Neuronal stem cell (in vitro differentiated cells): ENCODE data around the gene ZNF438.

Source experiments
- DNase-seq: peaks from one replicate; pipeline ENCODE4 v3.0.0-alpha.2; 2013; ENCODE audit warnings: low spot score
- H2AFZ ChIP-seq: one replicate; pipeline ENCODE4 v1.6.1; 2013; ENCODE audit warnings: mild to moderate bottlenecking, low read length, inconsistent platforms
- H2AK5ac ChIP-seq: 2 replicates; pipeline ENCODE4 v1.6.1; 2013; ENCODE audit warnings: low read depth, mild to moderate bottlenecking, inconsistent platforms, low read length, moderate library complexity, mixed read lengths
- H2BK120ac ChIP-seq: 2 replicates; pipeline ENCODE4 v1.6.1; 2013; ENCODE audit warnings: low read depth, mild to moderate bottlenecking, inconsistent platforms, low read length, moderate library complexity, mixed read lengths
- H2BK12ac ChIP-seq: one replicate; pipeline ENCODE4 v1.6.1; 2013; ENCODE audit warnings: low read length, inconsistent platforms
- H2BK15ac ChIP-seq: 2 replicates; pipeline ENCODE4 v1.6.1; 2013; ENCODE audit warnings: mild to moderate bottlenecking, low read length, inconsistent platforms, mixed read lengths
- H2BK5ac ChIP-seq: one replicate; pipeline ENCODE4 v1.6.1; 2013; ENCODE audit warnings: inconsistent platforms, mild to moderate bottlenecking, low read length, moderate library complexity
- H3K14ac ChIP-seq: one replicate; pipeline ENCODE4 v1.6.1; 2013; ENCODE audit warnings: low read length, inconsistent platforms
- H3K18ac ChIP-seq: 2 replicates; pipeline ENCODE4 v1.6.1; 2013; ENCODE audit warnings: low read length, inconsistent platforms
- H3K23ac ChIP-seq: 2 replicates; pipeline ENCODE4 v1.6.1; 2013; ENCODE audit warnings: low read depth, mild to moderate bottlenecking, mixed read lengths, low read length, inconsistent platforms; ENCODE audit not compliant: poor library complexity
- H3K27ac ChIP-seq: replicated peaks from 3 replicates; pipeline ENCODE4 v1.5.1; 2013; ENCODE audit warnings: low read length, inconsistent platforms
- H3K27me3 ChIP-seq, 3 experiments: 2 replicates each; pipeline ENCODE4 v1.6.1; 2013; ENCODE audit warnings: low read length in 3 of 3, mild to moderate bottlenecking in 2 of 3, inconsistent platforms in 1 of 3, low read depth in 1 of 3, mixed read lengths in 1 of 3, moderate library complexity in 1 of 3; ENCODE audit not compliant: control insufficient read depth in 3 of 3, insufficient read depth in 3 of 3
- H3K36me3 ChIP-seq, 2 donors: replicated peaks in 1 of 2; 2 replicates each; pipeline ENCODE4 v1.6.1; 2013; ENCODE audit warnings: low read length in 2 of 2; ENCODE audit not compliant: control insufficient read depth in 2 of 2, insufficient read depth in 2 of 2
- H3K4ac ChIP-seq: 2 replicates; pipeline ENCODE4 v1.6.1; 2013; ENCODE audit warnings: inconsistent platforms, mild to moderate bottlenecking, low read length, moderate library complexity
- H3K4me1 ChIP-seq, 2 donors: 1 replicate in 1 of 2; 2 replicates in 1 of 2; pipeline ENCODE4 v1.6.1; 2013; ENCODE audit warnings: low read length in 2 of 2, low read depth in 1 of 2; ENCODE audit not compliant: control insufficient read depth in 2 of 2, insufficient read depth in 1 of 2
- H3K4me2 ChIP-seq: one replicate; pipeline ENCODE4 v1.6.1; 2013; ENCODE audit warnings: mild to moderate bottlenecking, low read length, inconsistent platforms; ENCODE audit not compliant: insufficient read depth, poor library complexity, severe bottlenecking
- H3K4me3 ChIP-seq, 2 donors: 2 replicates each; pipeline ENCODE4 v1.5.1; 2013; ENCODE audit warnings: low read length in 2 of 2, mild to moderate bottlenecking in 2 of 2, inconsistent platforms in 1 of 2, moderate library complexity in 1 of 2
- H3K79me1 ChIP-seq: one replicate; pipeline ENCODE4 v1.6.1; 2013; ENCODE audit warnings: low read depth, mild to moderate bottlenecking, inconsistent platforms, low read length, moderate library complexity
- H3K9ac ChIP-seq: one replicate; pipeline ENCODE4 v1.6.1; 2013; ENCODE audit warnings: mild to moderate bottlenecking, low read depth, low read length, inconsistent platforms; ENCODE audit not compliant: poor library complexity
- H3K9me3 ChIP-seq, 2 donors: replicated peaks in 1 of 2; 2 replicates each; pipeline versions ENCODE3 to v1.6.1; 2013; ENCODE audit warnings: low read length in 2 of 2, mild to moderate bottlenecking in 2 of 2, inconsistent platforms in 1 of 2, low read depth in 1 of 2, mixed read lengths in 1 of 2, moderate library complexity in 1 of 2; ENCODE audit not compliant: control insufficient read depth in 2 of 2, insufficient read depth in 1 of 2
- H4K8ac ChIP-seq: one replicate; pipeline ENCODE4 v1.6.1; 2013; ENCODE audit warnings: low read depth, mild to moderate bottlenecking, inconsistent platforms, low read length, moderate library complexity
- H4K91ac ChIP-seq: one replicate; pipeline ENCODE4 v1.6.1; 2013; ENCODE audit warnings: low read length, low read depth, mild to moderate bottlenecking, inconsistent platforms; ENCODE audit not compliant: poor library complexity
- WGBS, 2 donors: extraction: QIAGEN DNeasy Blood & Tissue Kit; methylation state at CpG; one replicate each; pipeline ENCODE4 v1.1.7; 2013; ENCODE audit warnings: missing lambda C conversion rate in 2 of 2, mixed read lengths in 1 of 2; ENCODE audit not compliant: insufficient read length in 2 of 2, insufficient replicate concordance in 1 of 2; ENCODE audit errors: extremely low coverage in 2 of 2; 5-methylcytosine and 5-hydroxymethylcytosine counted together

The ZNF438 gene

DNA sequence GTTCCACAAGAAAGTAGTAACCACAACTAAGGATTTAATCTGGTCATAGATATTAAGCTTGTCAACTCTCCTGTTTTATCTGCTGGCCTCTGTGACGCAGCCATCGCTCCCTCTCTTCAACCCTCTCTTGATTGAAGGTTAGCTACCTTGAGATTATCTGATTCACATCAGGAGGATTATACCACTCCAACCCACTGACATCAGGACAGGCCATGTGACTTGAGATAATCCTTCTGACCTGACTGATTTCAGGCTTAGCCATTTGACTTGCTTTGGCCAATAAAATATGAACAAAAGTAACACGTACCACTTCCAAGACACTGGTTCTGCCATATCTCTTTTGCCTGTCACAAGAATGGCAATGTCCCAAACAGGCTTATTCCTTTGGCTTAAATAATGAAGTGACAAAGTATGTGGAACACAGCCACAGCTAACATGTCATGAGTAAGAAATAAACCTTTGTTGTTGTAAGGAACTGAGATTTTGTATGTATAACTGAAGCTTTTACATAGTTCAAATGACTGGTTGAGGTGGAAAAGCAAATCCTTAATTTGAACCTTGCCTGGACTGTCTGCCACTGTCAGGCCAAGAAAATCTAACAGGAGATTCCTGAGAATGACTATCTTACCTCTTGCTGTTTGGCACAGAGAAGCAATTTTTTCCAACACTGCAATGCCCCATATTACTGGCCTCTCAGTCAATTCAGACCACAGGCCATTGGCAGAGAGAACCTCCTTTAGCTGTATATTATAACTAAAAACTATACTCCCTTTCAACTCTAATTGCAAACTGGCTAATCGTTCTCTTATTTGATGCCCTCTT is 13.9 kb downstream of the ZNF438 start:
- no peak overlapping the region for H3K14ac ChIP-seq
- H3K36me3 ChIP-seq, result no peaks in the 10 kb centered on the region
- no peak overlapping the region for H3K23ac ChIP-seq
- no peak overlapping the region for H4K91ac ChIP-seq
- no peak overlapping the region for H2BK5ac ChIP-seq
- no peak overlapping the region for H3K18ac ChIP-seq
- H2BK12ac ChIP-seq, result no peak overlapping the region
- H3K4me2 ChIP-seq, result no peak overlapping the region
- H3K9me3 ChIP-seq, result no peaks in the 10 kb centered on the region
- H3K4ac ChIP-seq, result no peak overlapping the region
- H3K4me3 ChIP-seq, result no peak overlapping the region
- no CpG with 5 or more reads among the region's 4 CpGs for WGBS, 2 donors
- no peak for DNase-seq
- H3K27ac ChIP-seq, result no peak overlapping the region
- H3K9ac ChIP-seq, result no peak overlapping the region
- no peaks in the 10 kb centered on the region for H3K79me1 ChIP-seq
- no peak overlapping the region for H2AFZ ChIP-seq
- H2AK5ac ChIP-seq, result no peak overlapping the region
- peaks cover 2 to 5% of the 10 kb centered on the region in 2 donors for H3K4me1 ChIP-seq
- H3K27me3 ChIP-seq, result no peaks in the 10 kb centered on the region
- no peak overlapping the region for H2BK120ac ChIP-seq
- no peak overlapping the region for H4K8ac ChIP-seq
- no peak overlapping the region for H2BK15ac ChIP-seq

DNA sequence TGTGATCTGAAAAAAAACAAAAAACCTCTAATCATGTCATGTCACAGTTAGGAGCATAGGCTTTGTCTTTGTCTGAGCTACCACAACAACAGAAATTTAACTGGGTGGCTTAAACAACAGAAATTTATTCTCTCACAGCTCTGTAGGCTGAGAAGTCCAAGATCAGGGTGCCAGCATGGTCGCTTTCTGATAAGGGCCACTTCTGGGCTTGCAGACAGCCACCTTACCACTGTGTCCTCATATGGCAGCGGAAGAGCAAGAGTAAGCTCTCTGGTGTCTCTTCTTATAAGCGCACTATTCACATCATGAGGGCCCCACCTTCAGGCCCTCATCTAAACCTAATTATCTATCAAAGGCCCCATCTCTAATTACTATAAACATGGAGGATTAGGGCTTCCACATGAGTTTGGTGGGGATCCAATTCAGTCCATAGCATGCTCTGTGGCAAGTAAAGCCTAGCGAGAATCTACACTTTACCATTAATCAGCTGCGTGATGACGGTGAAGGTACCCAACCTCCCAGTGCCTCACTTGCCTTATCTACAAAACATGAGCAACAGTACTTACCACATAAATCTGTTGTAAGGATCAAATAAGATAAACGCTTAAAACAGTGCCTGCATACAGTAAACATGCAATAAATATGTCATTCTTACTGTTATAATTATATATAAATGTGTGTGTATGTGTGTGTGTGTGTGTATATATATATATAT is 17.3 kb downstream of the ZNF438 start:
- Histone ChIP-seq H3K9me3 (no peaks in the 10 kb centered on the region), H3K9ac (no peak overlapping the region), H3K14ac (no peak overlapping the region), H4K8ac (no peak overlapping the region), H3K27me3 (no peaks in the 10 kb centered on the region), H3K4me2 (no peak overlapping the region), H4K91ac (no peak overlapping the region), H2AFZ (no peak overlapping the region), H3K79me1 (no peaks in the 10 kb centered on the region), H3K4me1 (peaks cover 2 to 5% of the 10 kb centered on the region in 2 donors), H3K4me3 (no peak overlapping the region), H3K36me3 (no peaks in the 10 kb centered on the region), H3K23ac (no peak overlapping the region), H3K4ac (no peak overlapping the region), H2BK5ac (no peak overlapping the region), H2AK5ac (no peak overlapping the region), H2BK120ac (no peak overlapping the region), H2BK15ac (no peak overlapping the region), H2BK12ac (no peak overlapping the region), H3K27ac (no peak overlapping the region), H3K18ac (no peak overlapping the region)
- no peak for DNase-seq
- WGBS, 2 donors, result no CpG with 5 or more reads among the region's 7 CpGs

DNA sequence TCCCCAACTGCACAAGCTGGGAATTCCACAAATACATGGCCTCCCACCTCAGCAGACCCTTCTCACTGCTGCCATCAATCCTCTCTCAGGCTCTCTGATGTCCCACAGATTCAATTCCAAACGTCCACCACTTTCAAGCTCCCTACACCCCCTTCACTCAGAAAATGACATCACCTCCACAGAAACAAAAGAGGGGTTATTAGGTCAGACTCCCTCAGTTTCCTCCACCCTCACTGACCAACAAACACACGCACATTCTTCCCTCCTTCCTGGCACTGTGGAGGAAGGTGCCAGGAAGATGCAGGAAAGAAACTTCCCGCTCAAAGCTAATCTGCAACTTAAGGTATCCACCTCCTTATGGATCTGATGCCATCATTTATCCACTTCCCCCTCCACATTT is 18.3 kb downstream of the ZNF438 start:
- Histone ChIP-seq H3K4me1 (peaks cover 0 to 5% of the 10 kb centered on the region in 2 donors), H3K27me3 (no peaks in the 10 kb centered on the region), H2AFZ (no peak overlapping the region), H4K8ac (no peak overlapping the region), H2BK15ac (no peak overlapping the region), H3K79me1 (no peaks in the 10 kb centered on the region), H2BK5ac (no peak overlapping the region), H3K14ac (no peak overlapping the region), H3K23ac (no peak overlapping the region), H3K36me3 (no peaks in the 10 kb centered on the region), H3K18ac (no peak overlapping the region), H4K91ac (no peak overlapping the region), H2AK5ac (no peak overlapping the region), H3K4me3 (no peak overlapping the region), H3K9ac (no peak overlapping the region), H2BK12ac (no peak overlapping the region), H3K4me2 (no peak overlapping the region), H2BK120ac (no peak overlapping the region), H3K4ac (no peak overlapping the region), H3K27ac (no peak overlapping the region), H3K9me3 (no peaks in the 10 kb centered on the region)
- WGBS, 2 donors, result no CpG with 5 or more reads among the region's 3 CpGs
- DNase-seq, result no peak

DNA sequence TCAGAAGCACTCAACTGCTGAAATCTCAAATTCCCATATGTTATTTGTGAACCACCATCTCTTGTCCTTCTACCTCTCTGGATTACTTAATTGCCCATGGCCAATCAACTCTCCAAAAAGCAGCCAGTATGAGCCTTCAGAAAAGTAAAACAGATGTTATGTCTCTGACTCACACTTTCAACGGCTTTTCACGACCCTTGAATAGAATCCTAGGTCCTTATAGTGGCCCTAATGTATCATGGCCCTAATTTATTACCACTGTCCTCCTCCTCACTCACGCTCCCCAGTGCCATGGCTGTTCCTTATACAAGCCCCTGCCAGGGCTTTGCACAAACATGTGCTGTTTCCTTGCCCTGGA is 20.0 kb downstream of the ZNF438 start:
- Histone ChIP-seq H3K79me1 (no peaks in the 10 kb centered on the region), H3K4me1 (peaks cover 0 to 5% of the 10 kb centered on the region in 2 donors), H2BK120ac (no peak overlapping the region), H3K9me3 (no peaks in the 10 kb centered on the region), H3K27ac (no peak overlapping the region), H3K4me2 (no peak overlapping the region), H2AFZ (no peak overlapping the region), H3K18ac (no peak overlapping the region), H3K23ac (no peak overlapping the region), H3K9ac (no peak overlapping the region), H4K8ac (no peak overlapping the region), H4K91ac (no peak overlapping the region), H2AK5ac (no peak overlapping the region), H3K4ac (no peak overlapping the region), H3K27me3 (no peaks in the 10 kb centered on the region), H2BK5ac (no peak overlapping the region), H2BK15ac (no peak overlapping the region), H3K36me3 (no peaks in the 10 kb centered on the region), H3K14ac (no peak overlapping the region), H3K4me3 (no peak overlapping the region), H2BK12ac (no peak overlapping the region)
- DNase-seq, result no peak
- no CpG with 5 or more reads among the region's 3 CpGs for WGBS, 2 donors
